WTC11 (cell line): ENCODE data around the gene YAF2. TPM values are rescaled to one million over a fixed set of nuclear protein-coding genes. Genes with fewer than 3 reads are reported as not detected.

Experiments
- ATAC-seq: fragments of 200-7000 bp; cut with Tn5 transposase; 2 replicates; pipeline ENCODE4 v1.10.0; 2021; ENCODE audit warnings: mild to moderate bottlenecking, moderate library complexity
- CTCF ChIA-PET: fragments of 300-600 bp; sonication (Branson Sonifier 250); formaldehyde crosslinking; loops from one replicate; lab custom pipeline; 2021; ENCODE audit warnings: antibody characterized with exemption; lab: Charles Lee
- POLR2A ChIA-PET: fragments of 350-600 bp; sonication (Branson Sonifier 250); formaldehyde crosslinking; loops from one replicate; lab custom pipeline; 2021; ENCODE audit warnings: antibody characterized with exemption; lab: Charles Lee
- DNase-seq: peaks from one replicate; pipeline ENCODE4 v3.0.0; 2021; ENCODE audit warnings: low spot score
- H3K27ac Mint-ChIP-seq: 2 replicates; pipeline ENCODE4 v1.8.0; 2021; ENCODE audit warnings: mixed read lengths
- H3K27me3 Mint-ChIP-seq: 2 replicates; pipeline ENCODE4 v1.8.0; 2021; ENCODE audit warnings: low read depth, mild to moderate bottlenecking, moderate library complexity, mixed read lengths
- H3K36me3 Mint-ChIP-seq: 2 replicates; pipeline ENCODE4 v1.8.0; 2021; ENCODE audit warnings: mixed read lengths
- H3K4me1 Mint-ChIP-seq: 2 replicates; pipeline ENCODE4 v1.8.0; 2022; ENCODE audit warnings: mixed read lengths
- H3K4me3 Mint-ChIP-seq: 2 replicates; pipeline ENCODE4 v1.8.0; 2021; ENCODE audit warnings: mild to moderate bottlenecking, moderate library complexity, mixed read lengths
- H3K9me3 Mint-ChIP-seq: 2 replicates; pipeline ENCODE4 v1.8.0; 2021; ENCODE audit warnings: mixed read lengths
- FOXJ3 ChIP-seq: sonication (generic); formaldehyde crosslinking; IDR thresholded peaks from 2 replicates; pipeline ENCODE4 v1.9.0; 2021; ENCODE audit warnings: missing genetic modification reagents, mild to moderate bottlenecking, borderline replicate concordance
- GABPB1 ChIP-seq: sonication (generic); formaldehyde crosslinking; IDR thresholded peaks from 2 replicates; pipeline ENCODE4 v1.8.1; 2023; ENCODE audit warnings: mild to moderate bottlenecking, missing genetic modification reagents
- IRF2 ChIP-seq: sonication (generic); formaldehyde crosslinking; IDR thresholded peaks from 2 replicates; pipeline ENCODE4 v1.8.0; 2022; ENCODE audit warnings: low read depth, missing genetic modification reagents, borderline replicate concordance
- JUN ChIP-seq: sonication (generic); formaldehyde crosslinking; IDR thresholded peaks from 2 replicates; pipeline ENCODE4 v1.8.0; 2023; ENCODE audit warnings: mild to moderate bottlenecking, missing genetic modification reagents
- NR2C2 ChIP-seq: sonication (generic); formaldehyde crosslinking; IDR thresholded peaks from 2 replicates; pipeline ENCODE4 v1.8.0; 2022; ENCODE audit warnings: mild to moderate bottlenecking, missing genetic modification reagents
- SMAD4 ChIP-seq: sonication (generic); formaldehyde crosslinking; IDR thresholded peaks from 2 replicates; pipeline ENCODE4 v1.8.0; 2022; ENCODE audit warnings: mild to moderate bottlenecking, missing genetic modification reagents
- SOX15 ChIP-seq: fragments of 250-450 bp; sonication (Bioruptor Pico); IDR thresholded peaks from 2 replicates; pipeline ENCODE4 v1.9.0; 2021; ENCODE audit warnings: mild to moderate bottlenecking
- TP53 ChIP-seq: sonication (generic); formaldehyde crosslinking; IDR thresholded peaks from 2 replicates; pipeline ENCODE4 v1.8.1; 2023; ENCODE audit warnings: mild to moderate bottlenecking, missing genetic modification reagents
- total RNA-seq: library from RNA; stranded (reverse); gene quantifications from 3 replicates; pipeline ENCODE4 v1.2.3, GENCODE V29; 2021
- TF ChIP-seq, protein P1 (sequence below): sonication (generic); formaldehyde crosslinking; IDR thresholded peaks from 2 replicates; pipeline ENCODE4 v1.8.0; 2022; ENCODE audit warnings: mild to moderate bottlenecking, missing genetic modification reagents
- TF ChIP-seq, protein P2 (sequence below): sonication (generic); formaldehyde crosslinking; IDR thresholded peaks from 2 replicates; pipeline ENCODE4 v1.8.1; 2023; ENCODE audit warnings: mild to moderate bottlenecking, missing genetic modification reagents
- TF ChIP-seq, protein P3 (sequence below): sonication (generic); formaldehyde crosslinking; IDR thresholded peaks from 2 replicates; pipeline ENCODE4 v1.8.1; 2023; ENCODE audit warnings: mild to moderate bottlenecking, missing genetic modification reagents, moderate library complexity
- TF ChIP-seq, protein P4 (sequence below): fragments of 250-450 bp; sonication (Bioruptor Pico); IDR thresholded peaks from 2 replicates; pipeline ENCODE4 v1.9.0; 2021; ENCODE audit warnings: moderate library complexity, mild to moderate bottlenecking, inconsistent platforms, borderline replicate concordance
- TF ChIP-seq, protein P5 (sequence below): sonication (generic); formaldehyde crosslinking; IDR thresholded peaks from 2 replicates; pipeline ENCODE4 v1.8.0; 2022; ENCODE audit warnings: mild to moderate bottlenecking, missing genetic modification reagents
- TF ChIP-seq, protein P6 (sequence below): fragments of 250-450 bp; sonication (Bioruptor Pico); IDR thresholded peaks from 2 replicates; pipeline ENCODE4 v1.9.0; 2021; ENCODE audit warnings: mild to moderate bottlenecking, borderline replicate concordance

Gene YAF2
- total RNA-seq, 1 experiment from 2014 or later: 3.3 TPM

DNA sequence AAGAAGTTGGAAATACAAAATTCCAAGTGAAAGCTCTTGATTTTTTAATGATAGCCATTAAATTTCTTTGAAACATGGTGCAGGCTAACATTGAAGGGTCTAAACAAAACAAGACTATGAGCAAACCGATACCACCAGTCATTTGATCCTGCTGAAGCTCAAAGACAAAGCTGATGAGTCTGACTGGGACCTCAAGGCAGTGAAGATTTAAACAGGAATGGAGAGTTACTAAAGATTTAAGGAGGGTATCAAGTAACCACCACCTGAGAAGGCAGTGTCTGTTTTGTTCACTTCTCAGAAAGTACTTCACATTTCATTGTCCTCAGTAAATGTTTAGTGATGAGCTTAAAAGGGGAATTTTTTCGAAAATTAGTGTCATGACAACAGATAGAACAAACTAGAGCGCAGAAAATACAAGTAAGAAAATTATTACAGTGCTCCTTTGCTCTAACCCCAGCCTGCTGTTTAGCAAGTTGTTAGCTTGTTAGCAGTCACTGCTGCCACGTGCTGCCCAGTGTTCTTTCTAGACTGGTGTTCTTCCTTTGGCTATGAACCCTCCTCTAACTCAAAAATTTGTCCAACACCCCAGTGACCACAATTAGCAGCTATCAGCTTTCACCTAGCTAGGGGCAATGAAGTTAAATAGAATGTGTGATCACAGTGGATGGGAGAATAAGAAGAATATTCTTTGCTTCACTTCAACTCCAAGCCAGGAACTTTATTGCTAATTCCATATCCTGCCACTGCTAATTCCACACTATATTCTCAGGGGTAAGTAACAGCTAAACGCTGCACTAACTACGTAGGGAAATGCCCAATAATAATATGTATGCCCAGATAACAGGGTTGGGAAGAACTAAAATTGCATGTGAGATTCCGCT lies 41.1 kb downstream of the YAF2 start:
- Mint-ChIP-seq H3K4me1 (peaks cover 8% of the 10 kb centered on the region), H3K27me3 (no peaks in the 10 kb centered on the region), H3K36me3 (no peaks in the 10 kb centered on the region), H3K9me3 (no peaks in the 10 kb centered on the region), H3K4me3 (no peak overlapping the region), H3K27ac (no peak overlapping the region; the same call in 1 of the 2 replicates)
- TF ChIP-seq SOX15: no peak
- TF ChIP-seq, protein P1, sequence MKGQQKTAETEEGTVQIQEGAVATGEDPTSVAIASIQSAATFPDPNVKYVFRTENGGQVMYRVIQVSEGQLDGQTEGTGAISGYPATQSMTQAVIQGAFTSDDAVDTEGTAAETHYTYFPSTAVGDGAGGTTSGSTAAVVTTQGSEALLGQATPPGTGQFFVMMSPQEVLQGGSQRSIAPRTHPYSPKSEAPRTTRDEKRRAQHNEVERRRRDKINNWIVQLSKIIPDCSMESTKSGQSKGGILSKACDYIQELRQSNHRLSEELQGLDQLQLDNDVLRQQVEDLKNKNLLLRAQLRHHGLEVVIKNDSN: no peak
- TF ChIP-seq FOXJ3 (CRISPR knock-in tag): no peak
- TF ChIP-seq, protein P2, sequence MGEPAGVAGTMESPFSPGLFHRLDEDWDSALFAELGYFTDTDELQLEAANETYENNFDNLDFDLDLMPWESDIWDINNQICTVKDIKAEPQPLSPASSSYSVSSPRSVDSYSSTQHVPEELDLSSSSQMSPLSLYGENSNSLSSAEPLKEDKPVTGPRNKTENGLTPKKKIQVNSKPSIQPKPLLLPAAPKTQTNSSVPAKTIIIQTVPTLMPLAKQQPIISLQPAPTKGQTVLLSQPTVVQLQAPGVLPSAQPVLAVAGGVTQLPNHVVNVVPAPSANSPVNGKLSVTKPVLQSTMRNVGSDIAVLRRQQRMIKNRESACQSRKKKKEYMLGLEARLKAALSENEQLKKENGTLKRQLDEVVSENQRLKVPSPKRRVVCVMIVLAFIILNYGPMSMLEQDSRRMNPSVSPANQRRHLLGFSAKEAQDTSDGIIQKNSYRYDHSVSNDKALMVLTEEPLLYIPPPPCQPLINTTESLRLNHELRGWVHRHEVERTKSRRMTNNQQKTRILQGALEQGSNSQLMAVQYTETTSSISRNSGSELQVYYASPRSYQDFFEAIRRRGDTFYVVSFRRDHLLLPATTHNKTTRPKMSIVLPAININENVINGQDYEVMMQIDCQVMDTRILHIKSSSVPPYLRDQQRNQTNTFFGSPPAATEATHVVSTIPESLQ: no peak
- TF ChIP-seq SMAD4 (CRISPR knock-in tag): no peak
- no peak for TF ChIP-seq NR2C2 (CRISPR knock-in tag)
- TF ChIP-seq TP53 (CRISPR knock-in tag): no peak
- ATAC-seq: 0 out of 2 replicates have a peak, but pooled peaks have one; percentile 51
- no peak for DNase-seq
- ChIA-PET CTCF (no interaction called here), POLR2A (interaction anchor here (0.6 to 1.0 kb wide), 2 partner anchors 52 to 134 kb away, joined by 3 read pairs; partner anchors contain the start of gene GXYLT1)

DNA sequence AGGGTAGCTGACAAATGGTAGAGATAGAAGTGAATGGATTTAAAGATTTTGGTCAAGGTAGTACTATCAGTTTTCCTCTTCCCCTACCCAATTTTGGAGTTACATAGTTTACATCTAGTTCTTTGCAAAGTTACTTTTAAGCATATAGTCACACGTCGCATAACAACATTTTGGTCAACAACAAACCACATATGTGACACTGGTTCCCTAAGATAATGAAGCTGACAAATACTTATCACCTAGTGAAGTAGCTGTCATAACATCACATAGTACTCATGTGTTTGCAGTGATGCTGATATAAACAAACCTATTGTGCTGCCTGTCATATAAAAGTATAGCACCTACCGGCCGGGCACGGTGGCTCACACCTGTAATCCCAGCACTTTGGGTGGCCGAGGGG lies 45.4 kb downstream of the YAF2 start:
- DNase-seq (no peak), ATAC-seq (no peak)
- Mint-ChIP-seq H3K27me3 (no peaks in the 10 kb centered on the region), H3K4me3 (no peak overlapping the region), H3K9me3 (no peaks in the 10 kb centered on the region), H3K4me1 (peaks cover 8% of the 10 kb centered on the region), H3K27ac (no peak overlapping the region), H3K36me3 (no peaks in the 10 kb centered on the region)
- ChIA-PET POLR2A (no interaction called here), CTCF (no interaction called here)
- TF ChIP-seq, protein P3, sequence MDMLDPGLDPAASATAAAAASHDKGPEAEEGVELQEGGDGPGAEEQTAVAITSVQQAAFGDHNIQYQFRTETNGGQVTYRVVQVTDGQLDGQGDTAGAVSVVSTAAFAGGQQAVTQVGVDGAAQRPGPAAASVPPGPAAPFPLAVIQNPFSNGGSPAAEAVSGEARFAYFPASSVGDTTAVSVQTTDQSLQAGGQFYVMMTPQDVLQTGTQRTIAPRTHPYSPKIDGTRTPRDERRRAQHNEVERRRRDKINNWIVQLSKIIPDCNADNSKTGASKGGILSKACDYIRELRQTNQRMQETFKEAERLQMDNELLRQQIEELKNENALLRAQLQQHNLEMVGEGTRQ: no peak
- TF ChIP-seq, protein P4, sequence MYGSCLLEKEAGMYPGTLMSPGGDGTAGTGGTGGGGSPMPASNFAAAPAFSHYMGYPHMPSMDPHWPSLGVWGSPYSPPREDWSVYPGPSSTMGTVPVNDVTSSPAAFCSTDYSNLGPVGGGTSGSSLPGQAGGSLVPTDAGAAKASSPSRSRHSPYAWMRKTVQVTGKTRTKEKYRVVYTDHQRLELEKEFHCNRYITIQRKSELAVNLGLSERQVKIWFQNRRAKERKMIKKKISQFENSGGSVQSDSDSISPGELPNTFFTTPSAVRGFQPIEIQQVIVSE (CRISPR knock-in tag): no peak
- TF ChIP-seq JUN (CRISPR knock-in tag) (no peak), GABPB1 (no peak), IRF2 (CRISPR knock-in tag) (no peak)
- TF ChIP-seq, protein P5, sequence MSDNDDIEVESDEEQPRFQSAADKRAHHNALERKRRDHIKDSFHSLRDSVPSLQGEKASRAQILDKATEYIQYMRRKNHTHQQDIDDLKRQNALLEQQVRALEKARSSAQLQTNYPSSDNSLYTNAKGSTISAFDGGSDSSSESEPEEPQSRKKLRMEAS (CRISPR knock-in tag): no peak
- TF ChIP-seq, protein P6, sequence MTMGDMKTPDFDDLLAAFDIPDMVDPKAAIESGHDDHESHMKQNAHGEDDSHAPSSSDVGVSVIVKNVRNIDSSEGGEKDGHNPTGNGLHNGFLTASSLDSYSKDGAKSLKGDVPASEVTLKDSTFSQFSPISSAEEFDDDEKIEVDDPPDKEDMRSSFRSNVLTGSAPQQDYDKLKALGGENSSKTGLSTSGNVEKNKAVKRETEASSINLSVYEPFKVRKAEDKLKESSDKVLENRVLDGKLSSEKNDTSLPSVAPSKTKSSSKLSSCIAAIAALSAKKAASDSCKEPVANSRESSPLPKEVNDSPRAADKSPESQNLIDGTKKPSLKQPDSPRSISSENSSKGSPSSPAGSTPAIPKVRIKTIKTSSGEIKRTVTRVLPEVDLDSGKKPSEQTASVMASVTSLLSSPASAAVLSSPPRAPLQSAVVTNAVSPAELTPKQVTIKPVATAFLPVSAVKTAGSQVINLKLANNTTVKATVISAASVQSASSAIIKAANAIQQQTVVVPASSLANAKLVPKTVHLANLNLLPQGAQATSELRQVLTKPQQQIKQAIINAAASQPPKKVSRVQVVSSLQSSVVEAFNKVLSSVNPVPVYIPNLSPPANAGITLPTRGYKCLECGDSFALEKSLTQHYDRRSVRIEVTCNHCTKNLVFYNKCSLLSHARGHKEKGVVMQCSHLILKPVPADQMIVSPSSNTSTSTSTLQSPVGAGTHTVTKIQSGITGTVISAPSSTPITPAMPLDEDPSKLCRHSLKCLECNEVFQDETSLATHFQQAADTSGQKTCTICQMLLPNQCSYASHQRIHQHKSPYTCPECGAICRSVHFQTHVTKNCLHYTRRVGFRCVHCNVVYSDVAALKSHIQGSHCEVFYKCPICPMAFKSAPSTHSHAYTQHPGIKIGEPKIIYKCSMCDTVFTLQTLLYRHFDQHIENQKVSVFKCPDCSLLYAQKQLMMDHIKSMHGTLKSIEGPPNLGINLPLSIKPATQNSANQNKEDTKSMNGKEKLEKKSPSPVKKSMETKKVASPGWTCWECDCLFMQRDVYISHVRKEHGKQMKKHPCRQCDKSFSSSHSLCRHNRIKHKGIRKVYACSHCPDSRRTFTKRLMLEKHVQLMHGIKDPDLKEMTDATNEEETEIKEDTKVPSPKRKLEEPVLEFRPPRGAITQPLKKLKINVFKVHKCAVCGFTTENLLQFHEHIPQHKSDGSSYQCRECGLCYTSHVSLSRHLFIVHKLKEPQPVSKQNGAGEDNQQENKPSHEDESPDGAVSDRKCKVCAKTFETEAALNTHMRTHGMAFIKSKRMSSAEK (CRISPR knock-in tag): no peak
